ENCODE results near the gene PAM. TPM values are rescaled to one million over a fixed set of nuclear protein-coding genes. Genes with fewer than 3 reads are reported as not detected.

PAM gene
- total RNA-seq, 2 donors from 2014 or later = 2,512 to 4,531 TPM

DNA sequence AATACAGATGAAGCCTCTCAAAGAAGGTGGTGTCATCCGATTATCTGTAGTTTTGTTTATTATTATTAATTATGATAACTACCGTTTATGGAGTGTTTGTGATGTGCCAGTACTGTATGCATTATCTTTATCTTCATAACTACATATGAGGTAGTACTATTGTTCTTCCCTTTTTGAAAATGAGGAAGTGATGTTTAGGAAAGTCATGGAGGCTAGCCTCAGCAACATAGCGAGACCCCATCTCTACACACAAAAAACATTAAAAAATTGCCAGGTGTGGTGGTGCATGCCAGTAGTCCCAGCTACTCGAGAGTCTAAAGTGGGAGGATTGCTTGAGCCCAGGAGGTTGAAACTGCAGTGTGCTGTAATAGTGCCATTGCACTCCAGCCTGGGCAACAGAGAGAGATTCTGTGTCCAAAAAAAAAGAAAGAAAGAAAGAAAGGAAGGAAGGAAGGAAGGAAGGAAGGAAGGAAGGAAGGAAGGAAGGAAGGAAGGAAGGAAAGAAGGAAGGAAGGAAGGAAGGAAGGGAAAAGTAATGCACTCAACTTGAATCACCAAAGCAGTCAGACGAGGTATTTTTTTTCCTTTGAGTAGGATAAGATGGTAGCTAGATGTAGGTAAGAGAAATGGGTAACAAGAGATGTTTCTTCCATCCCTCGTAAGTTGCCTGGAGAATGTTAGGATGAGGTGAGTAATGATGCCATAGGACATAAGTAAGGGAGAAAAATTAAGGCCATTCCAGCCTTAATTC is 47.8 kb downstream of the PAM start:
- peak overlapping the region; percentile 0 to 42 for H3K27ac ChIP-seq
- no peak for DNase-seq (ENCODE audit: low spot score)
- H3K36me3 ChIP-seq = no peaks in the 10 kb centered on the region
- no peak overlapping the region for H3K4me3 ChIP-seq
- TF ChIP-seq, protein P1, sequence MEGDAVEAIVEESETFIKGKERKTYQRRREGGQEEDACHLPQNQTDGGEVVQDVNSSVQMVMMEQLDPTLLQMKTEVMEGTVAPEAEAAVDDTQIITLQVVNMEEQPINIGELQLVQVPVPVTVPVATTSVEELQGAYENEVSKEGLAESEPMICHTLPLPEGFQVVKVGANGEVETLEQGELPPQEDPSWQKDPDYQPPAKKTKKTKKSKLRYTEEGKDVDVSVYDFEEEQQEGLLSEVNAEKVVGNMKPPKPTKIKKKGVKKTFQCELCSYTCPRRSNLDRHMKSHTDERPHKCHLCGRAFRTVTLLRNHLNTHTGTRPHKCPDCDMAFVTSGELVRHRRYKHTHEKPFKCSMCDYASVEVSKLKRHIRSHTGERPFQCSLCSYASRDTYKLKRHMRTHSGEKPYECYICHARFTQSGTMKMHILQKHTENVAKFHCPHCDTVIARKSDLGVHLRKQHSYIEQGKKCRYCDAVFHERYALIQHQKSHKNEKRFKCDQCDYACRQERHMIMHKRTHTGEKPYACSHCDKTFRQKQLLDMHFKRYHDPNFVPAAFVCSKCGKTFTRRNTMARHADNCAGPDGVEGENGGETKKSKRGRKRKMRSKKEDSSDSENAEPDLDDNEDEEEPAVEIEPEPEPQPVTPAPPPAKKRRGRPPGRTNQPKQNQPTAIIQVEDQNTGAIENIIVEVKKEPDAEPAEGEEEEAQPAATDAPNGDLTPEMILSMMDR (IDR thresholded peaks at IDR 0.05) = no peak
- H3K27me3 ChIP-seq = no peaks in the 10 kb centered on the region
- no peaks in the 10 kb centered on the region for H3K9me3 ChIP-seq
- H3K4me1 ChIP-seq = peaks cover 0 to 50% of the 10 kb centered on the region in 2 donors

DNA sequence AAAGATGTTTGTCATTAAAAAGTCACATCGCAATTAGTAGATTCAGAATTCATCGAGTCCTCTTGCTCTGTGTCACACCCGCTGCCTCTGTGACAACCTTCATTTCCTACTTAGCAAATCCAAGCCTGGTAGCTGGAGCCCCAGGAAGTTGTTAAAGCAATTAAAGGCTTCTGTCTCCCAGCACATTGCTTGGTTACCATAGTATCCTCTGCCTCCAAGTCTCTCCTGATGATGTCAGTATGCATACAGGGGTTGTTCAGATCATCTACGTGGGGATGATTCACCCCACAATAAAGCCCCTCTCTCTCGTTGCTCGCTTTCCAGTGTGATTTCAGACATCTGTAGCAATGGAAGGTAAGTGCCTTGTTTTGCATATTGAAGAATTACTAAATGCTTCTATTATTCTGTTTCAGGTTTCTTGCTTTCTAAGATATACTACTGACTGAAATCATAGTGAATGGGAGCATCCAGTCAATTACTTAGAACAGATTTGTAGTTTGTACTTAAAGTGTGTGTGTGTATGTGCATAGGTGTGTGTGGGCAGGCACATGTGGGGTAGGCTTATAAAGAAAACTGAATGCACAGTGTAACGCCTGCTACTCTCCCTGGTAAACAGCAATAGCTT is 52.9 kb downstream of the PAM start:
- peak overlapping the region in 1 of 2 donors; percentile 61 for H3K27ac ChIP-seq
- no peaks in the 10 kb centered on the region for H3K9me3 ChIP-seq
- DNase-seq (ENCODE audit: low spot score) = no peak
- TF ChIP-seq, protein P1 (IDR thresholded peaks at IDR 0.05) = no peak
- H3K36me3 ChIP-seq = peaks cover 7% of the 10 kb centered on the region
- H3K4me1 ChIP-seq = peaks cover 0 to 17% of the 10 kb centered on the region in 2 donors
- no peaks in the 10 kb centered on the region for H3K27me3 ChIP-seq
- no peak overlapping the region for H3K4me3 ChIP-seq

DNA sequence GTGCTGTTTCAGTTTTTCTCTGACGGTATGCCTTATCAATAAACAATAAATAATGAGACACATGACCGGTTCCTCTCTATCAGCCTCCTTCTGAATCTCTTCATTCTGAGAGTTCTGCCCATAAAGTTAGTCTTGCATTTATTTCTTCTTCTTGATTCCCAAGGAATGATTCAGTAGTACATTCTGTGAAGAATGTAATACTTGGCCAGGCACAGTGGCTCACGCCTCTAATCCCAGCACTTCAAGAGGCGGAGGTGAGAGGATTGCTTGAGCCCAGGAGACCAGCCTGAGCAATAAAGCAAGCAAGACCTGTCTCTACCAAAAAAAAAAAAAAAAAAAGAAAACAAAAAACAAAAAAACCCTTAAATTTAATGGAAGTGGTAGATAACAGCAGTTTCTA is 53.9 kb downstream of the PAM start:
- H3K4me3 ChIP-seq = no peak overlapping the region
- TF ChIP-seq, protein P1 (IDR thresholded peaks at IDR 0.05) = no peak
- no peaks in the 10 kb centered on the region for H3K9me3 ChIP-seq
- no peak for DNase-seq (ENCODE audit: low spot score)
- peaks cover 0 to 16% of the 10 kb centered on the region in 2 donors for H3K4me1 ChIP-seq
- H3K27ac ChIP-seq = peak overlapping the region in 1 of 2 donors; percentile 61
- peaks cover 7% of the 10 kb centered on the region for H3K36me3 ChIP-seq
- H3K27me3 ChIP-seq = no peaks in the 10 kb centered on the region

DNA sequence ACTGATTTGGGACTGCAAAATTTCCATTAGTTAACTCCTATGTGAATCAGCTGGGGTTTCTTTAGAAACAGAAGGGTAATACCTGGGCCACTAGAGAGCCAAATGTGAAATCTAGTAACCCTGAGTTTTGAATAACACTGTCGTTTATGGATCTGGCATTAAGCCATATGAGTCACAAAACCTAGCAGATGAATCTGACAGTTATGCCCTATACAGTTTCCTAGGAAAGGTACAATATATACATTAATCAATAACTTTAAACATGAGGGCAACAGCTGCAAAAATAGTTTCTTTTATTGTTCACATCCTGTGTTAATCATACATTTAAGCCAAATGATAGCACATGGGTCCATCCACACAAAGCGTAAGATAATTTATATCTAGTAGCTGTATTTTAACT is 56.9 kb downstream of the PAM start:
- Histone ChIP-seq H3K27ac (no peak overlapping the region), H3K36me3 (peaks cover 7% of the 10 kb centered on the region), H3K4me3 (no peak overlapping the region), H3K4me1 (peaks cover 0 to 37% of the 10 kb centered on the region in 2 donors), H3K9me3 (no peaks in the 10 kb centered on the region), H3K27me3 (no peaks in the 10 kb centered on the region)
- no peak for DNase-seq (ENCODE audit: low spot score)
- TF ChIP-seq, protein P1 (IDR thresholded peaks at IDR 0.05) = no peak

DNA sequence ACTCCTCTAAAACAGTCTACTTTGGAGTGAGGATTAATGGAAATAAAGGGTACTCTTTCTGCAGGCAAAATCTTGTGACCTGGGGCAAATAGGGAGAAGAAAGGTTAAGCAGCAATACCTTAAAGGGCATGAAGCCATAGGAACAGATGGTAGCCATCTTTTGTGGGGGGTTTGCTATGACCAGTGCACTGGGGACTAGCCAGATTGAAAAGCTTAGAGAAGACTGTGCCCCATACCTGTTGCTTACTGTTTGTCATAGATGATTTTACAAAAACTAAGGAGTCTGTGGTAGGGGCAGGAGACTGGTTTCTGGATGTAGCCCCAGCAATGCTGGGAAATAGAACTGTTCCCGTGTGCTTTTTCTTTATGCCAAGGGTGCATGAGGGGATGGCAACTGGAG is 58.6 kb downstream of the PAM start:
- Histone ChIP-seq H3K27me3 (no peaks in the 10 kb centered on the region), H3K4me3 (no peak overlapping the region), H3K4me1 (peaks cover 0 to 33% of the 10 kb centered on the region in 2 donors), H3K9me3 (no peaks in the 10 kb centered on the region), H3K36me3 (peaks cover 7% of the 10 kb centered on the region), H3K27ac (no peak overlapping the region)
- no peak for DNase-seq (ENCODE audit: low spot score)
- TF ChIP-seq, protein P1 (IDR thresholded peaks at IDR 0.05) = no peak
